Fibroblast of lung (primary cell): Measurements from ENCODE around the gene PID1. TPM values are rescaled to one million over a fixed set of nuclear protein-coding genes. Genes with fewer than 3 reads are reported as not detected.
A peak's percentile ranks its signal among the peaks of the same experiment; 100 is the strongest.

ENCODE experiments used
- DNase-seq, 2 donors: peaks; one replicate each; pipeline versions ENCODE4 v3.0.0 to v3.0.0-alpha.2; 2010; ENCODE audit warnings: low read depth in 2 of 2
- H2AFZ ChIP-seq: 2 replicates; pipeline ENCODE4 v1.5.1; 2012; ENCODE audit warnings: low read length, control low read depth, inconsistent platforms
- H3K27ac ChIP-seq: 2 replicates; pipeline ENCODE4 v1.5.1; 2011; ENCODE audit warnings: low read length, control low read depth; ENCODE audit not compliant: insufficient read depth
- H3K27me3 ChIP-seq: 2 replicates; pipeline ENCODE4 v1.5.1; 2011; ENCODE audit warnings: mild to moderate bottlenecking, low read length; ENCODE audit not compliant: control insufficient read depth, insufficient read depth
- H3K36me3 ChIP-seq: 2 replicates; pipeline ENCODE4 v1.5.1; 2011; ENCODE audit warnings: low read length; ENCODE audit not compliant: control insufficient read depth, insufficient read depth
- H3K4me1 ChIP-seq: 2 replicates; pipeline ENCODE4 v1.5.1; 2011; ENCODE audit warnings: low read length; ENCODE audit not compliant: control insufficient read depth, insufficient read depth; ENCODE audit errors: extremely low read depth
- H3K4me2 ChIP-seq: 2 replicates; pipeline ENCODE4 v1.5.1; 2011; ENCODE audit warnings: low read length, control low read depth; ENCODE audit not compliant: insufficient read depth; ENCODE audit errors: extremely low read depth
- H3K4me3 ChIP-seq, 4 experiments: fragments of 200-600 bp in 1 of 4; sonication (generic) in 1 of 4; replicated peaks in 1 of 4; 2 replicates each; pipeline ENCODE4 v1.5.1; 2011 to 2016; ENCODE audit warnings: low read length in 4 of 4, low read depth in 3 of 4, mild to moderate bottlenecking in 3 of 4, control low read depth in 2 of 4, inconsistent platforms in 1 of 4, mixed read lengths in 1 of 4; ENCODE audit not compliant: insufficient read depth in 1 of 4; ENCODE audit errors: control extremely low read depth in 1 of 4
- H3K79me2 ChIP-seq: 2 replicates; pipeline ENCODE4 v1.5.1; 2012; ENCODE audit warnings: mild to moderate bottlenecking, low read length, inconsistent platforms; ENCODE audit not compliant: control insufficient read depth, insufficient read depth
- H3K9ac ChIP-seq: 2 replicates; pipeline ENCODE4 v1.5.1; 2011; ENCODE audit warnings: mild to moderate bottlenecking, low read length, control low read depth; ENCODE audit not compliant: insufficient read depth
- H3K9me3 ChIP-seq: 2 replicates; pipeline ENCODE4 v1.5.1; 2012; ENCODE audit warnings: low read depth, low read length; ENCODE audit not compliant: control insufficient read depth, insufficient read depth
- H4K20me1 ChIP-seq: 2 replicates; pipeline ENCODE4 v1.5.1; 2011; ENCODE audit warnings: low read length; ENCODE audit not compliant: control insufficient read depth, insufficient read depth; ENCODE audit errors: extremely low read depth
- EZH2 ChIP-seq: IDR thresholded peaks from 2 replicates; pipeline ENCODE4 v1.5.1; 2012; ENCODE audit warnings: low read length, control low read depth, mild to moderate bottlenecking; ENCODE audit errors: missing control alignments
- polyA plus RNA-seq, 2 donors: library from polyadenylated mRNA; depleted of rRNA in 1 of 2; stranded (reverse) in 1 of 2; unstranded in 1 of 2; fragments of >200 nt; gene quantifications; 2 replicates each; pipeline ENCODE4 v1.2.1, GENCODE V29; 2011 to 2012; ENCODE audit warnings: missing spikeins in 1 of 2
- total RNA-seq: library from RNA; depleted of rRNA; stranded (reverse); fragments of >200 nt; gene quantifications from 2 replicates; pipeline ENCODE4 v1.2.1, GENCODE V29; 2014
- TF ChIP-seq, protein P1 (sequence below), 2 donors: IDR thresholded peaks in 1 of 2; conservative IDR thresholded peaks in 1 of 2; 1 replicate in 1 of 2; 2 replicates in 1 of 2; pipeline ENCODE4 v1.5.1; 2011 to 2012; ENCODE audit warnings: low read length in 2 of 2, control low read depth in 1 of 2, inconsistent platforms in 1 of 2, low read depth in 1 of 2, mild to moderate bottlenecking in 1 of 2

The PID1 gene
- total and polyA plus RNA-seq, 2 donors (not counting 1 experiment from before 2014, with no cell fraction given) = 15.7 to 29.6 TPM

DNA sequence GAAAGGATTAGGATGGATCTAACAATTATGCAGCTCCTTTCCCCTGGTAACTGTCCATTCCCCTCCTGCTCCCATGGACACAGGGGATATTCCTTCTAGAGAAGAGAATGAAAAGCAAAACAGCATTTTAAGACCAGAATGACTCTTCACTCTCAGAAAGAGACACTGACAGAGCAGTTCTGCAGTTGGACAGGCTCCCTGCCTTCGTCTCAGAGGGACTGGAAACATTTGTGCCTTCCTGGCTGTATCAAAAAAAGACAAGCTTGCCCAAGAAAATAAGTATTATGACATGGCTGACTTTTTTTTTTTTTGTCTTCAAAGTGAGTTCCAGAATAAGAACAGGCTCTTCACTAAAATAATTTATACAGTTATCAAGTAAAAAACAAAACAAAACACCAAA is 9.5 kb downstream of the PID1 start:
- Histone ChIP-seq H3K4me1 (no peaks in the 10 kb centered on the region), H3K79me2 (peaks cover 30% of the 10 kb centered on the region), H3K9ac (no peak overlapping the region), H3K4me3 (no peak overlapping the region), H4K20me1 (no peaks in the 10 kb centered on the region), H3K36me3 (no peaks in the 10 kb centered on the region), H3K27me3 (no peaks in the 10 kb centered on the region), H3K4me2 (no peak overlapping the region), H3K9me3 (no peaks in the 10 kb centered on the region), H3K27ac (no peak overlapping the region), H2AFZ (no peak overlapping the region)
- TF ChIP-seq, protein P1, sequence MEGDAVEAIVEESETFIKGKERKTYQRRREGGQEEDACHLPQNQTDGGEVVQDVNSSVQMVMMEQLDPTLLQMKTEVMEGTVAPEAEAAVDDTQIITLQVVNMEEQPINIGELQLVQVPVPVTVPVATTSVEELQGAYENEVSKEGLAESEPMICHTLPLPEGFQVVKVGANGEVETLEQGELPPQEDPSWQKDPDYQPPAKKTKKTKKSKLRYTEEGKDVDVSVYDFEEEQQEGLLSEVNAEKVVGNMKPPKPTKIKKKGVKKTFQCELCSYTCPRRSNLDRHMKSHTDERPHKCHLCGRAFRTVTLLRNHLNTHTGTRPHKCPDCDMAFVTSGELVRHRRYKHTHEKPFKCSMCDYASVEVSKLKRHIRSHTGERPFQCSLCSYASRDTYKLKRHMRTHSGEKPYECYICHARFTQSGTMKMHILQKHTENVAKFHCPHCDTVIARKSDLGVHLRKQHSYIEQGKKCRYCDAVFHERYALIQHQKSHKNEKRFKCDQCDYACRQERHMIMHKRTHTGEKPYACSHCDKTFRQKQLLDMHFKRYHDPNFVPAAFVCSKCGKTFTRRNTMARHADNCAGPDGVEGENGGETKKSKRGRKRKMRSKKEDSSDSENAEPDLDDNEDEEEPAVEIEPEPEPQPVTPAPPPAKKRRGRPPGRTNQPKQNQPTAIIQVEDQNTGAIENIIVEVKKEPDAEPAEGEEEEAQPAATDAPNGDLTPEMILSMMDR (conservative IDR thresholded peaks at IDR 0.05 in 1 of 2, IDR thresholded peaks at IDR 0.05 in 1 of 2; ENCODE audit: low read depth in 1 of 2, low read length in 2 of 2) = no peak
- no peak for TF ChIP-seq EZH2
- DNase-seq = no peak

GRCh38 chr2:229261076-229261475 is 10.0 kb downstream of the PID1 start:
- Histone ChIP-seq H3K36me3 (no peaks in the 10 kb centered on the region), H2AFZ (no peak overlapping the region), H3K27ac (no peak overlapping the region), H3K27me3 (no peaks in the 10 kb centered on the region), H3K79me2 (peaks cover 28% of the 10 kb centered on the region), H3K4me2 (no peak overlapping the region), H3K9ac (no peak overlapping the region), H3K4me1 (no peaks in the 10 kb centered on the region), H3K9me3 (no peaks in the 10 kb centered on the region), H3K4me3 (no peak overlapping the region), H4K20me1 (no peaks in the 10 kb centered on the region)
- DNase-seq = no peak
- TF ChIP-seq, protein P1 (conservative IDR thresholded peaks at IDR 0.05 in 1 of 2, IDR thresholded peaks at IDR 0.05 in 1 of 2; ENCODE audit: low read depth in 1 of 2, low read length in 2 of 2) = no peak
- TF ChIP-seq EZH2 = no peak

- Histone ChIP-seq H3K27ac (no peak overlapping the region), H3K4me3 (no peak overlapping the region), H3K4me1 (no peaks in the 10 kb centered on the region), H3K79me2 (peaks cover 7% of the 10 kb centered on the region), H3K36me3 (no peaks in the 10 kb centered on the region), H3K9me3 (no peaks in the 10 kb centered on the region), H3K9ac (no peak overlapping the region), H3K4me2 (no peak overlapping the region), H2AFZ (no peak overlapping the region), H3K27me3 (no peaks in the 10 kb centered on the region), H4K20me1 (no peaks in the 10 kb centered on the region)
- DNase-seq = peak in 1 of 2 donors; percentile 75
- TF ChIP-seq, protein P1 (conservative IDR thresholded peaks at IDR 0.05 in 1 of 2, IDR thresholded peaks at IDR 0.05 in 1 of 2; ENCODE audit: low read depth in 1 of 2, low read length in 2 of 2) = no peak
- no peak for TF ChIP-seq EZH2
These were observed 13.1 kb downstream of the PID1 start for GRCh38 chr2:229257985-229258384.
